Mucosa of stomach (tissue), 1 donor: ENCODE results near the gene AKAP6.
"Not testable (repeated sequence)": the region's sequence is repeated elsewhere in the genome, so short reads cannot be mapped to it uniquely, and the experiment has no call there.

Experiments
- H3K27me3 ChIP-seq: one replicate; pipeline ENCODE4 v1.7.0; 2013; ENCODE audit warnings: mild to moderate bottlenecking, low read length; ENCODE audit not compliant: control insufficient read depth, insufficient read depth
- H3K36me3 ChIP-seq: one replicate; pipeline ENCODE4 v1.7.0; 2013; ENCODE audit warnings: low read length; ENCODE audit not compliant: control insufficient read depth, insufficient read depth
- H3K4me1 ChIP-seq: one replicate; pipeline ENCODE4 v1.7.0; 2013; ENCODE audit warnings: mild to moderate bottlenecking, low read length; ENCODE audit not compliant: control insufficient read depth, insufficient read depth
- H3K4me3 ChIP-seq: one replicate; pipeline ENCODE4 v1.7.0; 2013; ENCODE audit warnings: low read length
- H3K9ac ChIP-seq: one replicate; pipeline ENCODE4 v1.7.0; 2013; ENCODE audit warnings: mild to moderate bottlenecking, low read length, moderate library complexity
- H3K9me3 ChIP-seq: one replicate; pipeline ENCODE4 v1.7.0; 2013; ENCODE audit warnings: mild to moderate bottlenecking, low read length, moderate library complexity; ENCODE audit not compliant: control insufficient read depth
- donor health status: Pancreatic carcinoma.

Gene AKAP6

GRCh38 chr14:32571995-32572866, 243.1 kb downstream of the AKAP6 start:
- no peaks in the 10 kb centered on the region for H3K27me3 ChIP-seq
- H3K9me3 ChIP-seq, result no peaks in the 10 kb centered on the region
- H3K4me1 ChIP-seq, result peaks cover 6% of the 10 kb centered on the region
- no peaks in the 10 kb centered on the region for H3K36me3 ChIP-seq
- H3K4me3 ChIP-seq, result no peak overlapping the region
- H3K9ac ChIP-seq, result no peak overlapping the region

GRCh38 chr14:32572867-32573150, 243.7 kb downstream of the AKAP6 start:
- Histone ChIP-seq H3K27me3 (no peaks in the 10 kb centered on the region), H3K9ac (no peak overlapping the region), H3K4me1 (peaks cover 3% of the 10 kb centered on the region), H3K36me3 (no peaks in the 10 kb centered on the region), H3K4me3 (no peak overlapping the region), H3K9me3 (no peaks in the 10 kb centered on the region)

GRCh38 chr14:32574269-32574668, 245.2 kb downstream of the AKAP6 start:
- Histone ChIP-seq H3K9me3 (no peaks in the 10 kb centered on the region), H3K36me3 (no peaks in the 10 kb centered on the region), H3K27me3 (no peaks in the 10 kb centered on the region), H3K4me3 (no peak overlapping the region), H3K9ac (no peak overlapping the region), H3K4me1 (no peaks in the 10 kb centered on the region)

- Histone ChIP-seq H3K4me1 (no peaks in the 10 kb centered on the region), H3K36me3 (no peaks in the 10 kb centered on the region), H3K9ac (no peak overlapping the region), H3K4me3 (no peak overlapping the region), H3K27me3 (no peaks in the 10 kb centered on the region), H3K9me3 (no peaks in the 10 kb centered on the region)
Measured at GRCh38 chr14:32576088-32576795, 247.1 kb downstream of the AKAP6 start.

GRCh38 chr14:32576977-32577376, 247.9 kb downstream of the AKAP6 start:
- no peak overlapping the region for H3K9ac ChIP-seq
- no peak overlapping the region for H3K4me3 ChIP-seq
- no peaks in the 10 kb centered on the region for H3K9me3 ChIP-seq
- no peaks in the 10 kb centered on the region for H3K36me3 ChIP-seq
- H3K27me3 ChIP-seq, result no peaks in the 10 kb centered on the region
- H3K4me1 ChIP-seq, result no peaks in the 10 kb centered on the region

- no peaks in the 10 kb centered on the region for H3K36me3 ChIP-seq
- H3K4me1 ChIP-seq, result no peaks in the 10 kb centered on the region
Measured at GRCh38 chr14:32578181-32578580, 249.1 kb downstream of the AKAP6 start.

GRCh38 chr14:32583427-32583826, 254.3 kb downstream of the AKAP6 start:
- not testable (repeated sequence) for H3K4me3 ChIP-seq, H3K9me3 ChIP-seq, H3K36me3 ChIP-seq, H3K27me3 ChIP-seq, H3K4me1 ChIP-seq, H3K9ac ChIP-seq

More at GRCh38 chr14:32578181-32578580, 249.1 kb downstream of the AKAP6 start:
- Histone ChIP-seq H3K9ac (no peak overlapping the region), H3K27me3 (no peaks in the 10 kb centered on the region), H3K4me3 (no peak overlapping the region), H3K9me3 (no peaks in the 10 kb centered on the region)

GRCh38 chr14:32584079-32584478, 255.0 kb downstream of the AKAP6 start:
- no peaks in the 10 kb centered on the region for H3K9me3 ChIP-seq
- no peaks in the 10 kb centered on the region for H3K27me3 ChIP-seq
- H3K36me3 ChIP-seq, result no peaks in the 10 kb centered on the region
- no peak overlapping the region for H3K4me3 ChIP-seq
- no peaks in the 10 kb centered on the region for H3K4me1 ChIP-seq
- no peak overlapping the region for H3K9ac ChIP-seq

GRCh38 chr14:32587461-32587860, 258.4 kb downstream of the AKAP6 start:
- H3K4me3 ChIP-seq, result no peak overlapping the region
- no peak overlapping the region for H3K9ac ChIP-seq
- H3K4me1 ChIP-seq, result no peaks in the 10 kb centered on the region

GRCh38 chr14:32588448-32589320, 259.6 kb downstream of the AKAP6 start:
- no peak overlapping the region for H3K9ac ChIP-seq
- no peaks in the 10 kb centered on the region for H3K4me1 ChIP-seq
- no peaks in the 10 kb centered on the region for H3K36me3 ChIP-seq
- no peaks in the 10 kb centered on the region for H3K9me3 ChIP-seq
- H3K4me3 ChIP-seq, result no peak overlapping the region
- no peaks in the 10 kb centered on the region for H3K27me3 ChIP-seq

More at GRCh38 chr14:32587461-32587860, 258.4 kb downstream of the AKAP6 start:
- H3K27me3 ChIP-seq, result no peaks in the 10 kb centered on the region
- H3K9me3 ChIP-seq, result no peaks in the 10 kb centered on the region
- H3K36me3 ChIP-seq, result no peaks in the 10 kb centered on the region

- no peaks in the 10 kb centered on the region for H3K9me3 ChIP-seq
- H3K4me1 ChIP-seq, result no peaks in the 10 kb centered on the region
- no peak overlapping the region for H3K4me3 ChIP-seq
- H3K27me3 ChIP-seq, result no peaks in the 10 kb centered on the region
- H3K36me3 ChIP-seq, result no peaks in the 10 kb centered on the region
- H3K9ac ChIP-seq, result no peak overlapping the region
Measured at GRCh38 chr14:32590157-32590556, 261.1 kb downstream of the AKAP6 start.
